Epithelial cell of esophagus (primary cell): ENCODE measurements around the gene COL25A1.
"Not testable (repeated sequence)": the region's sequence is repeated elsewhere in the genome, so short reads cannot be mapped to it uniquely, and the experiment has no call there.

Source experiments
- DNase-seq: peaks from one replicate; pipeline ENCODE4 v3.0.0; 2010; ENCODE audit warnings: low read depth
- H3K4me3 ChIP-seq: 2 replicates; pipeline ENCODE4 v1.5.1; 2011; ENCODE audit warnings: mild to moderate bottlenecking, low read length, control low read depth
- CTCF ChIP-seq: IDR thresholded peaks from 2 replicates; pipeline ENCODE4 v1.5.1; 2011; ENCODE audit warnings: low read depth, mild to moderate bottlenecking, low read length, control low read depth, inconsistent platforms; ENCODE audit not compliant: insufficient read depth; ENCODE audit errors: missing control alignments

The COL25A1 gene

DNA sequence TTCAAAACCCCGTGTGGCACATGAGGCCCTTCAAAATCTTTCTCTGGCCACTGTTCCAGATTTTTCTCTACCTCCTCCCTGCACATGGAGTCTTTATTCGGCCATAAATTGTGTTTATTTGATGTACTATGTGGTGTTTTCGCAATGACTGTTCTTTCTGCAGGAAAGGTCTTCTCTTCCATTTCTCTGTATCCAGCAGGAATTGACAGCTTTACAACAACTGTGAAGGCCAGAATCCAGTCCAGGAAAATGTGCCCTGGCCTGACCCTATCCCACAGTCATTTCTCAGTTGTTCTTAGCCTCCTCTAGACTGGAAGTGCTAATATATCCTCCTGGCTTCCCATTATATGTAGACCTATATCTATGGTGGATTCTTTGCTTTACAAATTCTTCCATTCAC, 191.4 kb downstream of the COL25A1 start:
- TF ChIP-seq CTCF: no peak
- no peak overlapping the region for H3K4me3 ChIP-seq
- no peak for DNase-seq

GRCh38 chr4:109108215-109108614, 194.2 kb downstream of the COL25A1 start:
- not testable (repeated sequence) for H3K4me3 ChIP-seq, DNase-seq

DNA sequence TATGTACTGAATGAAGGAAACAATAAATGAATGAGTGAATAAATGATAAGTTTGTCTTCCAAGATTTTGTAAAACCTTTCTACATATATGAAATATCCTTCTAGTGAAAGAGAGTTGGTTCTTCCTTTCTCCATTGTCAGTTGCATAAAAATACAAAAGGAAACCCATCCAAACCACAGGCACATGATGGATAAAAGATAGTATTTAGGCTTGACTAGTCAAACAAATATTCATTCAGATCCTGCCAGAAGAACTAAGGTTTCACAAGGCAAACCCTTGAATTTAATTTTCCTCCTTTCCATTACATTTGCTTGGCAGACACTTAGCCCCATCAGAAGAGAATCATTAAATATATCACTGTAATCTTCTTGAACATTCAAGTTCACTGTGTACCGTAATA, 208.4 kb downstream of the COL25A1 start:
- no peak for TF ChIP-seq CTCF

DNA sequence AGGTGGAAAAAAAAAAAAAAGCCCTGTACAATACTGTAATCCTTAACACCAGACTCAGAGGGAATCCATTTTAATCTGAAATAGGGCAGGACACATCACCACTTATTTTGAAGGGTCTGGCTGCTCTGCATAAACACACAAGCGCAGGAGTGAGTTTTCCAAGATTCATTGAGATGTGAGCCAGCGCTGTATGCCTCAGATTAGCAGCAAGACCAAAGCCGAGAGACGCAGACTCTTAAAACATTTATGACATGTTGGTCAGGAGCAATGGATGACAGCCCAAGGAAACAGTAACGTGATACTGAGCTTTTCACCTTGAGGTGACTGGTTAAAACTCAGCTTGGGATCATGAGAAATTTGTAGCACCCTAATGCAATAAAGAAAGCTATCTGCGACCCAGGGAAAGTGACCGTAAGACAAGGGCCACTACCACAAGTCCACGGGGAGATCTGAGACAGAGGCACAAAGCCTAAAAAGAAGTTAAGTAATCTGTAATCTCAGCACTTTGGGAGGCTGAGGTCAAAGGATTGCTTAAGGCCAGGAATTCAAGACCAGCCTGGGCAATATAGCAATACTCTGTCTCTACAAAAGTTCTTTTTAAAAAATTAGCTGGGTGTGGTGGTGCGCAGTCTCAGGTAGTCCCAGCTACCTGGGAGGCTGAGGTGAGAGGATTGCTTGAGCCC, 210.6 kb downstream of the COL25A1 start:
- H3K4me3 ChIP-seq: no peak overlapping the region

More for the DNA sequence above, 208.4 kb downstream of the COL25A1 start:
- H3K4me3 ChIP-seq: no peak overlapping the region
- no peak for DNase-seq

DNA sequence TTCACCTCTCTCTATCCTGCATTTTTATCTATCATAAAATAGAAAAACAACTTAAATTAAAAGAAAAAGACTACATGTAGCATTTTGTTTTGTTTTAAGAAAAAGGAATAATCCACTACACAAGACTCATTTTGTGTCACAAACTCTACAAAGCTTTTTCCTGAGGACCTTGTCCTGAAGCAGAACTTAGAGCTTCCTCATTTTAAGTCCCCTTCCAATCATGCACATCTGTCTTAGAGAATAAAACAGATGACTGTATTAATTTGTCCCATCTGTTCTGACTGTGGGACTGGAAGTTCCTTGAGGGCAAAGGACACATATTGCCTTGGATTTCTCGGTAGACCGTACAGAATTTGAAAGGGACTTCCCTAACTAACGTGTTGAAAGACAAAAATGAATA, 218.5 kb downstream of the COL25A1 start:
- TF ChIP-seq CTCF: no peak
- no peak for DNase-seq
- no peak overlapping the region for H3K4me3 ChIP-seq

More for the DNA sequence above, 210.6 kb downstream of the COL25A1 start:
- TF ChIP-seq CTCF: no peak
- DNase-seq: no peak

DNA sequence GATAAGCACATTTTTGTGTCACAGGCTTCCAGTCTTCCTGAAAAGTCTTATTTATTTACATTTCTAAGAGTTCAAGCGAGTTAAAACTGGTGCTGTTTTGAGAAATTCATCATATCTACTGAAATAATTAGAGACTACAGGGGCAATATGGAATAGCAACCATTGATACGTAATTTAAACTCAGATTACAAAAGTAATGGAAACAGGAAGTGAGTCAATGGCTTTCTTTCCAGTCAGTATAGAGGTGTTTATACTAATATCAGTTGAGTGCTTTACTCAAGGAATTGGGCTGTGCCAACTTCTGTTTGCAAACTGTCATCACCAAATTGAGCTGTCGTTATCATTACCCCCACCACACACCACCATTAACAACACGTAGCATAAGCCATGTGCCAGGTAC, 222.7 kb downstream of the COL25A1 start:
- H3K4me3 ChIP-seq: no peak overlapping the region
- TF ChIP-seq CTCF: no peak
- DNase-seq: peak; percentile 34

DNA sequence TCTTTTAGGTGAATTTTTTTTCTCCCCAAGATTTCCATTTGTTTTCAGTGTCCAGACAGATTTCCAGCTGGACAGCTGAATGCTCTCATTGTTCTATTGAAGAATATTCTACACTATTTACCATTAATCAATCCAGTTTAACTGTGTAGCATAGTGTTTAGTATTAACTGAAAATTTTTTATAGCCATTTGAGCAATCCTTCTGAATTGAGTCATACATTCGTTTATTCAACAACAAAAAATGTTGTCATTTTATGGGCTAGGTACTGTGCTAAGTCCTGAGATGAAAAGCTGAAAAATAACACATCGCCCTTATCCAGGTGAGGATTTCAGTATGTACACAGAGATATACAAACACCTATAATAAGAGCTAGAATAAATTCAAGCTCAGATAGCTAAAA, 223.3 kb downstream of the COL25A1 start:
- no peak for TF ChIP-seq CTCF
- H3K4me3 ChIP-seq: no peak overlapping the region

More for the DNA sequence above, 223.3 kb downstream of the COL25A1 start:
- DNase-seq: peak; percentile 30
